WTC11 (cell line): ENCODE measurements around the gene BICD2. TPM values are rescaled to one million over a fixed set of nuclear protein-coding genes. Genes with fewer than 3 reads are reported as not detected.

Experiments used
- ATAC-seq: fragments of 200-7000 bp; cut with Tn5 transposase; 2 replicates; pipeline ENCODE4 v1.10.0; 2021; ENCODE audit warnings: mild to moderate bottlenecking, moderate library complexity
- CTCF ChIA-PET: fragments of 300-600 bp; sonication (Branson Sonifier 250); formaldehyde crosslinking; loops from one replicate; lab custom pipeline; 2021; ENCODE audit warnings: antibody characterized with exemption; lab: Charles Lee
- POLR2A ChIA-PET: fragments of 350-600 bp; sonication (Branson Sonifier 250); formaldehyde crosslinking; loops from one replicate; lab custom pipeline; 2021; ENCODE audit warnings: antibody characterized with exemption; lab: Charles Lee
- DNase-seq: peaks from one replicate; pipeline ENCODE4 v3.0.0; 2021; ENCODE audit warnings: low spot score
- H3K27ac Mint-ChIP-seq: 2 replicates; pipeline ENCODE4 v1.8.0; 2021; ENCODE audit warnings: mixed read lengths
- H3K27me3 Mint-ChIP-seq: 2 replicates; pipeline ENCODE4 v1.8.0; 2021; ENCODE audit warnings: low read depth, mild to moderate bottlenecking, moderate library complexity, mixed read lengths
- H3K36me3 Mint-ChIP-seq: 2 replicates; pipeline ENCODE4 v1.8.0; 2021; ENCODE audit warnings: mixed read lengths
- H3K4me1 Mint-ChIP-seq: 2 replicates; pipeline ENCODE4 v1.8.0; 2022; ENCODE audit warnings: mixed read lengths
- H3K4me3 Mint-ChIP-seq: 2 replicates; pipeline ENCODE4 v1.8.0; 2021; ENCODE audit warnings: mild to moderate bottlenecking, moderate library complexity, mixed read lengths
- H3K9me3 Mint-ChIP-seq: 2 replicates; pipeline ENCODE4 v1.8.0; 2021; ENCODE audit warnings: mixed read lengths
- AFF4 ChIP-seq: sonication (generic); formaldehyde crosslinking; IDR thresholded peaks from 2 replicates; pipeline ENCODE4 v1.8.1; 2023; ENCODE audit warnings: mild to moderate bottlenecking, missing genetic modification reagents, borderline replicate concordance
- ARID4B ChIP-seq: sonication (generic); formaldehyde crosslinking; IDR thresholded peaks from 2 replicates; pipeline ENCODE4 v1.8.0; 2023; ENCODE audit warnings: missing genetic modification reagents, mild to moderate bottlenecking, borderline replicate concordance
- CTCF ChIP-seq: fragments of 200-600 bp; IDR thresholded peaks from 2 replicates; pipeline ENCODE4 v1.8.0; 2022; ENCODE audit warnings: antibody characterized with exemption
- EMX1 ChIP-seq: fragments of 250-450 bp; sonication (Bioruptor Pico); IDR thresholded peaks from 2 replicates; pipeline ENCODE4 v1.8.0; 2021; ENCODE audit warnings: mild to moderate bottlenecking
- GTF2I ChIP-seq: fragments of 250-450 bp; sonication (Bioruptor Pico); conservative IDR thresholded peaks from 2 replicates; pipeline ENCODE4 v1.4.0; 2021; ENCODE audit warnings: mild to moderate bottlenecking
- HMGXB4 ChIP-seq: sonication (generic); formaldehyde crosslinking; IDR thresholded peaks from 2 replicates; pipeline ENCODE4 v1.8.1; 2023; ENCODE audit warnings: mild to moderate bottlenecking, moderate library complexity, missing genetic modification reagents
- MAX ChIP-seq: sonication (generic); formaldehyde crosslinking; IDR thresholded peaks from 2 replicates; pipeline ENCODE4 v1.8.0; 2022; ENCODE audit warnings: mild to moderate bottlenecking, missing genetic modification reagents
- MXD4 ChIP-seq: fragments of 250-450 bp; sonication (Bioruptor Pico); IDR thresholded peaks from 2 replicates; pipeline ENCODE4 v1.8.0; 2021; ENCODE audit warnings: mild to moderate bottlenecking, moderate library complexity, borderline replicate concordance
- NFE2L1 ChIP-seq: sonication (generic); formaldehyde crosslinking; IDR thresholded peaks from 2 replicates; pipeline ENCODE4 v1.8.1; 2023; ENCODE audit warnings: missing genetic modification reagents
- PREB ChIP-seq: sonication (generic); formaldehyde crosslinking; IDR thresholded peaks from 2 replicates; pipeline ENCODE4 v1.8.1; 2022; ENCODE audit warnings: mild to moderate bottlenecking, missing genetic modification reagents, moderate library complexity, borderline replicate concordance
- USF1 ChIP-seq: sonication (generic); formaldehyde crosslinking; IDR thresholded peaks from 2 replicates; pipeline ENCODE4 v1.8.0; 2022; ENCODE audit warnings: mild to moderate bottlenecking, missing genetic modification reagents
- ZNF121 ChIP-seq: sonication (generic); formaldehyde crosslinking; IDR thresholded peaks from 2 replicates; pipeline ENCODE4 v1.8.0; 2023; ENCODE audit warnings: missing genetic modification reagents
- ZNF138 ChIP-seq: sonication (generic); formaldehyde crosslinking; conservative IDR thresholded peaks from 2 replicates; pipeline ENCODE4 v1.8.1; 2022; ENCODE audit warnings: mild to moderate bottlenecking, moderate library complexity, missing genetic modification reagents
- ZSCAN18 ChIP-seq: fragments of 250-450 bp; sonication (Bioruptor Pico); IDR thresholded peaks from 2 replicates; pipeline ENCODE4 v2.1.2; 2022; ENCODE audit warnings: mild to moderate bottlenecking, moderate library complexity
- total RNA-seq: library from RNA; stranded (reverse); gene quantifications from 3 replicates; pipeline ENCODE4 v1.2.3, GENCODE V29; 2021

BICD2 gene
- total RNA-seq, 1 experiment from 2014 or later, result 38.7 TPM

- no peak for TF ChIP-seq ARID4B (CRISPR knock-in tag)
- TF ChIP-seq EMX1 (CRISPR knock-in tag), result no peak
- no peak for TF ChIP-seq CTCF
- peaks cover 71% of the 10 kb centered on the region for H3K4me1 Mint-ChIP-seq
- no peaks in the 10 kb centered on the region for H3K9me3 Mint-ChIP-seq
- ATAC-seq (no peak), DNase-seq (no peak)
- H3K36me3 Mint-ChIP-seq, result no peaks in the 10 kb centered on the region
- ChIA-PET CTCF (no interaction called here), POLR2A (no interaction called here)
- H3K27ac Mint-ChIP-seq, result no peak overlapping the region; the same call in 1 of the 2 replicates
- no peak overlapping the region for H3K4me3 Mint-ChIP-seq
- H3K27me3 Mint-ChIP-seq, result no peaks in the 10 kb centered on the region
Observed at GRCh38 chr9:92740446-92740961, 24.1 kb downstream of the BICD2 start.

- Mint-ChIP-seq H3K27ac (peak overlapping the region; percentile 4; the same call in 1 of the 2 replicates), H3K4me1 (peaks cover 71% of the 10 kb centered on the region), H3K36me3 (no peaks in the 10 kb centered on the region), H3K27me3 (no peaks in the 10 kb centered on the region), H3K4me3 (no peak overlapping the region), H3K9me3 (no peaks in the 10 kb centered on the region)
- CTCF ChIA-PET, result no interaction called here
- no peak for DNase-seq
- POLR2A ChIA-PET, result no interaction called here
- ATAC-seq, result no peak
- TF ChIP-seq PREB (CRISPR knock-in tag), result no peak
- no peak for TF ChIP-seq ZSCAN18 (CRISPR knock-in tag)
- TF ChIP-seq USF1, result no peak
- no peak for TF ChIP-seq GTF2I (CRISPR knock-in tag)
- no peak for TF ChIP-seq ZNF138
- no peak for TF ChIP-seq MXD4
- no peak for TF ChIP-seq HMGXB4 (CRISPR knock-in tag)
- no peak for TF ChIP-seq ZNF121 (CRISPR knock-in tag)
- TF ChIP-seq MAX (CRISPR knock-in tag), result no peak
- TF ChIP-seq NFE2L1 (CRISPR knock-in tag), result no peak
- TF ChIP-seq AFF4 (CRISPR knock-in tag), result no peak
Observed at GRCh38 chr9:92740009-92740408, 24.6 kb downstream of the BICD2 start.
